WTC11 (cell line): ENCODE data around the gene DOK7. TPM values are rescaled to one million over a fixed set of nuclear protein-coding genes. Genes with fewer than 3 reads are reported as not detected.

Source experiments
- ATAC-seq: fragments of 200-7000 bp; cut with Tn5 transposase; 2 replicates; pipeline ENCODE4 v1.10.0; 2021; ENCODE audit warnings: mild to moderate bottlenecking, moderate library complexity
- CTCF ChIA-PET: fragments of 300-600 bp; sonication (Branson Sonifier 250); formaldehyde crosslinking; loops from one replicate; lab custom pipeline; 2021; ENCODE audit warnings: antibody characterized with exemption; lab: Charles Lee
- POLR2A ChIA-PET: fragments of 350-600 bp; sonication (Branson Sonifier 250); formaldehyde crosslinking; loops from one replicate; lab custom pipeline; 2021; ENCODE audit warnings: antibody characterized with exemption; lab: Charles Lee
- DNase-seq: peaks from one replicate; pipeline ENCODE4 v3.0.0; 2021; ENCODE audit warnings: low spot score
- H3K27ac Mint-ChIP-seq: 2 replicates; pipeline ENCODE4 v1.8.0; 2021; ENCODE audit warnings: mixed read lengths
- H3K27me3 Mint-ChIP-seq: 2 replicates; pipeline ENCODE4 v1.8.0; 2021; ENCODE audit warnings: low read depth, mild to moderate bottlenecking, moderate library complexity, mixed read lengths
- H3K36me3 Mint-ChIP-seq: 2 replicates; pipeline ENCODE4 v1.8.0; 2021; ENCODE audit warnings: mixed read lengths
- H3K4me1 Mint-ChIP-seq: 2 replicates; pipeline ENCODE4 v1.8.0; 2022; ENCODE audit warnings: mixed read lengths
- H3K4me3 Mint-ChIP-seq: 2 replicates; pipeline ENCODE4 v1.8.0; 2021; ENCODE audit warnings: mild to moderate bottlenecking, moderate library complexity, mixed read lengths
- H3K9me3 Mint-ChIP-seq: 2 replicates; pipeline ENCODE4 v1.8.0; 2021; ENCODE audit warnings: mixed read lengths
- ARID4B ChIP-seq: sonication (generic); formaldehyde crosslinking; IDR thresholded peaks from 2 replicates; pipeline ENCODE4 v1.8.0; 2023; ENCODE audit warnings: missing genetic modification reagents, mild to moderate bottlenecking, borderline replicate concordance
- E2F1 ChIP-seq: sonication (generic); formaldehyde crosslinking; IDR thresholded peaks from 2 replicates; pipeline ENCODE4 v1.8.0; 2022; ENCODE audit warnings: mild to moderate bottlenecking, missing genetic modification reagents
- ELF4 ChIP-seq: sonication (generic); formaldehyde crosslinking; IDR thresholded peaks from 2 replicates; pipeline ENCODE4 v1.8.1; 2022; ENCODE audit warnings: low read depth, mild to moderate bottlenecking, moderate library complexity, missing genetic modification reagents
- FOXP4 ChIP-seq: sonication (generic); formaldehyde crosslinking; IDR thresholded peaks from 2 replicates; pipeline ENCODE4 v1.8.0; 2022; ENCODE audit warnings: mild to moderate bottlenecking, missing genetic modification reagents
- GABPB1 ChIP-seq: sonication (generic); formaldehyde crosslinking; IDR thresholded peaks from 2 replicates; pipeline ENCODE4 v1.8.1; 2023; ENCODE audit warnings: mild to moderate bottlenecking, missing genetic modification reagents
- HMGXB4 ChIP-seq: sonication (generic); formaldehyde crosslinking; IDR thresholded peaks from 2 replicates; pipeline ENCODE4 v1.8.1; 2023; ENCODE audit warnings: mild to moderate bottlenecking, moderate library complexity, missing genetic modification reagents
- KAT7 ChIP-seq: sonication (generic); formaldehyde crosslinking; IDR thresholded peaks from 2 replicates; pipeline ENCODE4 v1.8.1; 2023; ENCODE audit warnings: missing genetic modification reagents, mild to moderate bottlenecking, borderline replicate concordance
- MAX ChIP-seq: sonication (generic); formaldehyde crosslinking; IDR thresholded peaks from 2 replicates; pipeline ENCODE4 v1.8.0; 2022; ENCODE audit warnings: mild to moderate bottlenecking, missing genetic modification reagents
- MLX ChIP-seq: sonication (generic); formaldehyde crosslinking; IDR thresholded peaks from 2 replicates; pipeline ENCODE4 v1.8.1; 2023; ENCODE audit warnings: mild to moderate bottlenecking, missing genetic modification reagents, moderate library complexity
- NR3C1 ChIP-seq: sonication (generic); formaldehyde crosslinking; conservative IDR thresholded peaks from 2 replicates; pipeline ENCODE4 v1.8.1; 2023; ENCODE audit warnings: low read depth, mild to moderate bottlenecking, missing genetic modification reagents
- OVOL2 ChIP-seq: fragments of 250-450 bp; sonication (Bioruptor Pico); IDR thresholded peaks from 2 replicates; pipeline ENCODE4 v1.9.0; 2021; ENCODE audit warnings: mild to moderate bottlenecking, borderline replicate concordance
- PRDM15 ChIP-seq: sonication (generic); formaldehyde crosslinking; IDR thresholded peaks from 2 replicates; pipeline ENCODE4 v1.8.0; 2022; ENCODE audit warnings: missing genetic modification reagents
- SMAD3 ChIP-seq: sonication (generic); formaldehyde crosslinking; IDR thresholded peaks from 2 replicates; pipeline ENCODE4 v1.8.0; 2022; ENCODE audit warnings: missing genetic modification reagents, mild to moderate bottlenecking, borderline replicate concordance
- STAT6 ChIP-seq: sonication (generic); formaldehyde crosslinking; conservative IDR thresholded peaks from 2 replicates; pipeline ENCODE4 v1.8.1; 2023; ENCODE audit warnings: mild to moderate bottlenecking, low read depth, missing genetic modification reagents, moderate library complexity
- ZNF138 ChIP-seq: sonication (generic); formaldehyde crosslinking; conservative IDR thresholded peaks from 2 replicates; pipeline ENCODE4 v1.8.1; 2022; ENCODE audit warnings: mild to moderate bottlenecking, moderate library complexity, missing genetic modification reagents
- ZNF423 ChIP-seq: fragments of 250-450 bp; sonication (Bioruptor Pico); IDR thresholded peaks from 2 replicates; pipeline ENCODE4 v2.1.2; 2022; ENCODE audit warnings: mild to moderate bottlenecking, moderate library complexity
- total RNA-seq: library from RNA; stranded (reverse); gene quantifications from 3 replicates; pipeline ENCODE4 v1.2.3, GENCODE V29; 2021

The DOK7 gene
- total RNA-seq, 1 experiment from 2014 or later = 0.22 TPM

- ChIA-PET CTCF (interaction anchor here (1.3 kb wide), 1 partner anchor 348 kb away, joined by 4 read pairs; no protein-coding TSS in a partner anchor), POLR2A (no interaction called here)
- H3K27ac Mint-ChIP-seq = peak within 1 kb of the TSS; percentile 94
- H3K4me1 Mint-ChIP-seq = peaks cover 17% of the 10 kb centered on the region
- no peaks in the 10 kb centered on the region for H3K9me3 Mint-ChIP-seq
- peaks cover 37% of the 10 kb centered on the region for H3K27me3 Mint-ChIP-seq
- H3K36me3 Mint-ChIP-seq = 0 out of 2 replicates have a peak, but pooled peaks cover 3% of the 10 kb centered on the region
- ATAC-seq (peak; percentile 92), DNase-seq (peak; percentile 96)
- peak within 1 kb of the TSS; percentile 99 for H3K4me3 Mint-ChIP-seq
- TF ChIP-seq E2F1 (CRISPR knock-in tag) = 0 out of 2 replicates have a peak, but pooled peaks have one; percentile 25
- TF ChIP-seq KAT7 = 0 out of 2 replicates have a peak, but pooled peaks have one; percentile 15
- no peak for TF ChIP-seq ELF4 (CRISPR knock-in tag)
- no peak for TF ChIP-seq FOXP4 (CRISPR knock-in tag)
- no peak for TF ChIP-seq PRDM15
- peak; percentile 53; the same call in 1 of the 2 replicates for TF ChIP-seq HMGXB4 (CRISPR knock-in tag)
- TF ChIP-seq ARID4B (CRISPR knock-in tag) = no peak
- no peak for TF ChIP-seq ZNF423 (CRISPR knock-in tag)
- TF ChIP-seq OVOL2 = no peak
- TF ChIP-seq STAT6 (CRISPR knock-in tag) = no peak
- TF ChIP-seq SMAD3 (CRISPR knock-in tag) = no peak
- TF ChIP-seq MAX (CRISPR knock-in tag) = peak; percentile 54; the same call in 1 of the 2 replicates
- TF ChIP-seq ZNF138 (CRISPR knock-in tag) = no peak
- TF ChIP-seq NR3C1 = no peak
- no peak for TF ChIP-seq MLX (CRISPR knock-in tag)
- TF ChIP-seq GABPB1 = 0 out of 2 replicates have a peak, but pooled peaks have one; percentile 30
Observed at GRCh38 chr4:3531879-3532750, 69.0 kb downstream of the DOK7 start, which contains the start of gene LRPAP1. LRPAP1 (minus strand) TSS chr4:3532422; CDS start chr4:3532412, 10 bp downstream.
